ENCODE measurements around the gene FOLR3.
"Not testable (repeated sequence)": the region's sequence is repeated elsewhere in the genome, so short reads cannot be mapped to it uniquely, and the experiment has no call there.

The FOLR3 gene

DNA sequence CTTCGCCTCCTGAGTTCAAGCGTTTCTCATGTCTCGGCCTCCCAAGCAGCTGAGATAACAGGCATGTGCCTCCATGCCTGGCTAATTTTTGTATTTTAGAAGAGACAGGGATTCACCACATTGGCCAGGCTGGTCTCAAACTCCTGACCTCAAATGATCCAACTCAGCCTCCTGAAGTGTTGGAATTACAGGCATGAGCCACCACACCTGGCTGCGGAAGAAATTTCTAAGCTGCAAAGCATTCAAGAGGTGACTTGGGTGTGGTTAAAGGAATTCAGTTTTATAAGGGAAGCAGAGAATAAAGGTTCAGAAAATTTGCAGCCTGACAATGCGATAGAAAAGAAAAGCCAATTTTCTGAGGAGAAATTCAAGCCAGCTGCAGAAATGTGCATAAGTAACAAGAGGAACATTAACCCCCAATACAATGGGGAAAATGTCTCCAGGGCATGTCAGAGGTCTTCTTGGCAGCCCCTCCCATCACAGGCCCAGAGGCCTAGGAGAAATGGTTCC, 33.6 kb downstream of the FOLR3 start:
- not testable (repeated sequence) for DNase-seq

DNA sequence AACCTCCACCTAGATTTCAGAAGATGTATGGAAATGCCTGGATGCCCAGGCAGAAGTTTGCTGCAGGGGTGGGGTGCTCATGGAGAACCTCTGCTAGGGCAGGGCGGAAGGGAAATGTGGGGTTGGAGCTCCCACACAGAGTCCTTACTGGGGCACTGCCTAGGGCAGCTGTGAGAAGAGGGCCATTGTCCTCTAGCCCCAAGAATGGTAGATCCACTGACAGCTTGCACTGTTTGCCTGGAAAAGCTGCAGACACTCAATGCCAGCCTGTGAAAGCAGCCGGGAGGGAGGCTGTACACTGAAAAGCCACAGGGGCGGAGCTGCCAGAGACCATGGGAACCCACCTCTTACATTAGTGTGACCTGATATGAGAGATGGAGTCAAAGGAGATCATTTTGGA, 34.2 kb downstream of the FOLR3 start:
- DNase-seq: not testable (repeated sequence)

DNA sequence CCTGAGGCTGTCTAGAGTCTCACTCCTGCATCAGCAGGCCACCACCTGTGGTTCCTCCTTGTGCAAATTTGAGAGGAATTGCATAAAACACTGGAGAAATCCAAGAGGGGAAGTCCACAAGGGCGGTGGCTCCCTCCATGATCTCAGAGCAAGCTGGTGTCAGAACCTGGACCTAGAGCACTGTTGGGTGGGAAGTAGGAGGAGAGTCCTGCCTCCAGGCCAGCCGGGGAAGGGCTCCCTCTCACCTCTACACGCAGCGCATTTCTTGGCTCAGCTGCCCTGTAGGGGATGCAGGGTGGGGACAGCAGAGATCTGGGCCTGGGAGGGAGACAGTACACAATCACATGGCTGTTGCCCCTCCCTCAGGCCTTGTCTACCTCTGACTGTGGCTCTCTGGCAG, 36.5 kb downstream of the FOLR3 start:
- DNase-seq: not testable (repeated sequence)

DNA sequence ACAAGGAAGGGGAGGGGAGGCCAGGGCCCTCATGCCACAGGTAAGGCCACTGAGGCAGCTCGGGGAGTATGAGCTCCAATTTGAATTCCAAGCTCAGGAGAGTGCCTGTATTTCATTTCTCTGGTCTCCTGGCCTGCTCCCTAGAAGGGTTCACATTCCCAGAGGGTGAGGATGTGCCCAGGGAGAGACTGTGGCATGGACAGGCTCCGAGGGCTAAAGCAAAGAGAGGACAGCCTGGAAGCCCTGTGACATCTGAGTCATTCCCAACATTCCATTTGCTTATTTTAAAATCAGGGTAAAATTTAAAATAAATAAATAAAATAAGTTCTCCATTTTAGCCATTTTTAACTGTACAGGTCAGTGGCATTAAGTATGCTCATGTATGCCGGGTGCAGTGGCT, 37.8 kb downstream of the FOLR3 start:
- DNase-seq: no peak

DNA sequence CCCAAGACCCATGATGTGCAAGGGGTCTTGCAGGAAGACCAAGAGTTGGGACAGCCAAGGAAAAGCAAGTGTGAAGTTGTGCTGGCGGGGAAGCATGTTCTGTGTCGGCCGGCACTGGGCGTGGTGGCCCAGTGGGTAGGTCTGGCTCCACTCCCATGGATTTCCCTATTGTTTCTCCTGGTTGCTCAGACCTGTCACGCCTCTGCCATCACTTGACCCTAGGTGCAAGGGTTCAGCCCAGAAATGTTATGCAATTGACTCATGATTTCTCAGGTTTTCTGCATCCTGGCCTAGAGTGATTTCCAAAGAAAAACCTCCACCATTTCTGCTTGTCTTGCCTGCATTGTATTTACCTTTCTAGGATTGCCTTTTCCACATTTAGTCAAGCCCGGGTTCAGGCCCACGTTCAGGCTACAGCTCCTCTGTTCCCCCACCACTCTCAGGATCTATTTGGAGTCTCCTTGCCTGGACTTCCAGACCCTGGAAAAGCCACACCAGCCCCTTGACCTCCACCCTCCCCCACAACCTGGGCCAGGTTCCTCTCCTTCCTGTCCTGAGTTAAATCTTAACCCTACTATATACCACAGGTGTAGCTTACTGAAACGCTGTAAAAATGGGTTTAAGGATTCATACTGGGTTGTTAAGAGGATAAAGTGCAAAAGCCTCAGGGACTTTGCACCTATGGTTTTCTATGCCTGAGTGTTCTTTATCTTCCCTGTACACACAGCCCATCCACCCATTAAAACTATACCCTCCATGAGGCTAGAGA, 39.0 kb downstream of the FOLR3 start:
- DNase-seq: no peak

- DNase-seq: no peak
Measured at GRCh38 chr11:72177656-72178055, 42.1 kb downstream of the FOLR3 start.

- DNase-seq: no peak
Measured at GRCh38 chr11:72179049-72179803, 43.7 kb downstream of the FOLR3 start.

DNA sequence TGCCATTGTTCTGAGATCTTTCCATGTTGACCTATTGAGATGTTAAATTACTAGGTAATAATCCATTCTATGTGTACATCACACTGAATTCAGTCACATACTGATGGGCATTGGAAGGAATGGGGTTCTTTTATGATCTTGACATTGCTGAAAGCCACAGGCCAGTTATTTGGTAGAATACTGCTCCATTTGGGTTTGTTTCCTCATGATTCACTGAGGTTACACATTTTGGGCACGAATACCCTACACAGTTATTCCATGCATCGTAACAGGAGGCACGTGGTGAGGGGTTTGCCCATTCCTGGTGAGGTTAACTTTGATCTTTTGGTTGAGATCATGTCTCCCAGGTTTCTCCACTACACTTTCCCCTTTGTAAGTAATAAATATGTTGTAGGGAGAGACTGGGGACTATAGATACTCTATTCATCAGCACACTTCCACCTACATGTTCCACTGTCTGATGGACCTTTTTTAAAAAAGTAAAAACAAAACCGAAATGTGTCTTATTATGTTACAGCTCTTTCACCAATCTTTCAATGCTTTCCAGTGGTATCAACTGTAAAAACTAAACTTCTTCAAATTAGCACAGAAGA, 44.4 kb downstream of the FOLR3 start:
- DNase-seq: peak; percentile 20

DNA sequence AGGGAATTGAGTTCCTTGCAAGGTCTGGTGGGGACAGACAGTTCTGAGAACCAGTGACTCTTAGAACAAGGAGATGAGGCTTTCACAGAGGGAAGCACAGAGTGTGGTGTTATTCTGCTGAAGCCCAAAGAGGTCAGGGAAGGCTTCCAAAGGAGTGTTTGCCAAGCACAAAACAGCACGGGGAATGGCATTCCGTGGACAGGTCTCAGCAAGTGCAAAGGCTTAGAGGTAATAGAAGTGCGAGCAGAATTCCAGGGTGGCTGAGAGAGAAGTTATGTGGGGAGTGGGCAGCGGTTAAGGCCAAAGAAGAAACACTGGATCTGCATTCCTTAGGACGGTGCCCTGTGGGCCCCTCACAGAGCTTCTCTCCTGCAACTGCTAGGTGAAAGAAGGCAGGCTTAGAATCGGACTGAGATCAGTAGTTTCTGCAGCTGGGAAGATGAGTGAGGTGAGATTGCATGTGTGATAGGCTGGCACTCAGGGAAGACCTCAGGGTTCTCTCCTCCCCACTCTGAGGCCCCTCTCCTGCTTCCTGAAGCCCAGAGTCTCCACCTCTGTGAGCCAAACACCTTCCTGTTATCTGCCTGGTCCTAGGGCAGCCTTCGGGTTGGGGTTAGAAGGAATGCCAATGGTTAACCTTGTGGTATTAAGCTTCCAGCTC, 45.5 kb downstream of the FOLR3 start:
- not testable (repeated sequence) for DNase-seq

- DNase-seq: not testable (repeated sequence)
Measured at GRCh38 chr11:72181553-72181958, 46.0 kb downstream of the FOLR3 start.

- DNase-seq: no peak
Measured at GRCh38 chr11:72188267-72188666, 52.7 kb downstream of the FOLR3 start.
